Measurements from ENCODE around the gene NEDD8. TPM values are rescaled to one million over a fixed set of nuclear protein-coding genes. Genes with fewer than 3 reads are reported as not detected.
"Not testable (repeated sequence)": the region's sequence is repeated elsewhere in the genome, so short reads cannot be mapped to it uniquely, and the experiment has no call there.

The NEDD8 gene
- total RNA-seq, 2 donors from 2014 or later = 127 to 148 TPM

- not testable (repeated sequence) for DNase-seq, H3K4me3 Mint-ChIP-seq
Observed at GRCh38 chr14:24203249-24203886, 28.8 kb downstream of the NEDD8 start.

GRCh38 chr14:24202538-24202937, 29.6 kb downstream of the NEDD8 start:
- ATAC-seq (replicated peaks in 1 of 2); H3K9me3 Mint-ChIP-seq; H3K27ac Mint-ChIP-seq; DNase-seq; H3K4me3 Mint-ChIP-seq; H3K27me3 Mint-ChIP-seq (ENCODE audit: low read depth): not testable (repeated sequence)
- Mint-ChIP-seq H3K4me1 (ENCODE audit: low read depth) (peaks cover 28% of the 10 kb centered on the region), H3K36me3 (ENCODE audit: insufficient read depth in 2 of 2) (peaks cover 25 to 41% of the 10 kb centered on the region in 2 donors)

More at GRCh38 chr14:24203249-24203886, 28.8 kb downstream of the NEDD8 start:
- not testable (repeated sequence) for H3K27me3 Mint-ChIP-seq (ENCODE audit: low read depth); H3K9me3 Mint-ChIP-seq; H3K27ac Mint-ChIP-seq; ATAC-seq (replicated peaks in 1 of 2)
- H3K36me3 Mint-ChIP-seq (ENCODE audit: insufficient read depth in 2 of 2) = peaks cover 27 to 48% of the 10 kb centered on the region in 2 donors
- H3K4me1 Mint-ChIP-seq (ENCODE audit: low read depth) = peaks cover 22% of the 10 kb centered on the region

- Mint-ChIP-seq H3K4me1 (ENCODE audit: low read depth) (peaks cover 42% of the 10 kb centered on the region), H3K9me3 (peaks cover 6 to 10% of the 10 kb centered on the region in 2 donors), H3K27me3 (ENCODE audit: low read depth) (no peaks in the 10 kb centered on the region), H3K27ac (peak overlapping the region; percentile 39), H3K4me3 (peak overlapping the region; percentile 3 to 34), H3K36me3 (ENCODE audit: insufficient read depth in 2 of 2) (peaks cover 18 to 41% of the 10 kb centered on the region in 2 donors)
- ATAC-seq (replicated peaks in 1 of 2) = no peak
- no peak for DNase-seq
Observed at GRCh38 chr14:24198814-24199524, 33.2 kb downstream of the NEDD8 start.

GRCh38 chr14:24197056-24197450, 35.1 kb downstream of the NEDD8 start:
- H3K27ac Mint-ChIP-seq = peak overlapping the region; percentile 92
- ATAC-seq (replicated peaks in 1 of 2) (no peak), DNase-seq (no peak)
- peaks cover under 1 to 5% of the 10 kb centered on the region in 2 donors for H3K9me3 Mint-ChIP-seq
- H3K4me1 Mint-ChIP-seq (ENCODE audit: low read depth) = peaks cover 55% of the 10 kb centered on the region
- peaks cover 15 to 38% of the 10 kb centered on the region in 2 donors for H3K36me3 Mint-ChIP-seq (ENCODE audit: insufficient read depth in 2 of 2)
- peak overlapping the region; percentile 95 to 97 for H3K4me3 Mint-ChIP-seq
- H3K27me3 Mint-ChIP-seq (ENCODE audit: low read depth) = no peaks in the 10 kb centered on the region

- ATAC-seq (replicated peaks in 1 of 2) (peak in 1 of 2 donors; percentile 1), DNase-seq (no peak)
- peaks cover 11 to 32% of the 10 kb centered on the region in 2 donors for H3K36me3 Mint-ChIP-seq (ENCODE audit: insufficient read depth in 2 of 2)
- H3K9me3 Mint-ChIP-seq = peaks cover 0 to 1% of the 10 kb centered on the region in 2 donors
- H3K4me3 Mint-ChIP-seq = peak overlapping the region; percentile 95 to 97
- peak overlapping the region; percentile 92 for H3K27ac Mint-ChIP-seq
- peaks cover 61% of the 10 kb centered on the region for H3K4me1 Mint-ChIP-seq (ENCODE audit: low read depth)
- no peaks in the 10 kb centered on the region for H3K27me3 Mint-ChIP-seq (ENCODE audit: low read depth)
Observed at GRCh38 chr14:24196071-24197055, 35.8 kb downstream of the NEDD8 start.

- H3K4me3 Mint-ChIP-seq = peak within 1 kb of the TSS; percentile 95 to 97
- no peaks in the 10 kb centered on the region for H3K9me3 Mint-ChIP-seq
- H3K36me3 Mint-ChIP-seq (ENCODE audit: insufficient read depth in 2 of 2) = peaks cover 9 to 31% of the 10 kb centered on the region in 2 donors
- H3K27me3 Mint-ChIP-seq (ENCODE audit: low read depth) = no peaks in the 10 kb centered on the region
- peak; percentile 92 to 94 for ATAC-seq (replicated peaks in 1 of 2)
- DNase-seq = peak; percentile 91 to 92
- peaks cover 61% of the 10 kb centered on the region for H3K4me1 Mint-ChIP-seq (ENCODE audit: low read depth)
- H3K27ac Mint-ChIP-seq = peak within 1 kb of the TSS; percentile 92
Observed at GRCh38 chr14:24195186-24196070, 36.7 kb downstream of the NEDD8 start, which contains the start of gene TM9SF1. TSS of gene TM9SF1 (minus strand) at chr14:24195441. CDS start at chr14:24195019, 422 bp downstream.

- Mint-ChIP-seq H3K9me3 (no peaks in the 10 kb centered on the region), H3K27ac (peak overlapping the region; percentile 92), H3K27me3 (ENCODE audit: low read depth) (no peaks in the 10 kb centered on the region), H3K36me3 (ENCODE audit: insufficient read depth in 2 of 2) (peaks cover 9 to 31% of the 10 kb centered on the region in 2 donors), H3K4me3 (peak overlapping the region; percentile 95 to 97), H3K4me1 (ENCODE audit: low read depth) (peaks cover 66% of the 10 kb centered on the region)
- ATAC-seq (replicated peaks in 1 of 2) = no peak
- DNase-seq = no peak
Observed at GRCh38 chr14:24194873-24195185, 37.3 kb downstream of the NEDD8 start.

- no peak for DNase-seq
- ATAC-seq (replicated peaks in 1 of 2) = no peak
- no peaks in the 10 kb centered on the region for H3K9me3 Mint-ChIP-seq
- peak overlapping the region; percentile 95 to 97 for H3K4me3 Mint-ChIP-seq
- peak overlapping the region; percentile 92 for H3K27ac Mint-ChIP-seq
- no peaks in the 10 kb centered on the region for H3K27me3 Mint-ChIP-seq (ENCODE audit: low read depth)
- H3K4me1 Mint-ChIP-seq (ENCODE audit: low read depth) = peaks cover 70% of the 10 kb centered on the region
- peaks cover 9 to 27% of the 10 kb centered on the region in 2 donors for H3K36me3 Mint-ChIP-seq (ENCODE audit: insufficient read depth in 2 of 2)
Observed at GRCh38 chr14:24194186-24194872, 37.8 kb downstream of the NEDD8 start.

GRCh38 chr14:24192933-24193332, 39.2 kb downstream of the NEDD8 start:
- no peaks in the 10 kb centered on the region for H3K27me3 Mint-ChIP-seq (ENCODE audit: low read depth)
- no peaks in the 10 kb centered on the region for H3K9me3 Mint-ChIP-seq
- no peak overlapping the region for H3K27ac Mint-ChIP-seq
- no peak overlapping the region for H3K4me3 Mint-ChIP-seq
- H3K36me3 Mint-ChIP-seq (ENCODE audit: insufficient read depth in 2 of 2) = peaks cover 3 to 17% of the 10 kb centered on the region in 2 donors
- DNase-seq (no peak), ATAC-seq (replicated peaks in 1 of 2) (no peak)
- H3K4me1 Mint-ChIP-seq (ENCODE audit: low read depth) = peaks cover 70% of the 10 kb centered on the region

- H3K27ac Mint-ChIP-seq = no peak overlapping the region
- DNase-seq = no peak
- no peaks in the 10 kb centered on the region for H3K27me3 Mint-ChIP-seq (ENCODE audit: low read depth)
- no peak overlapping the region for H3K4me3 Mint-ChIP-seq
- H3K36me3 Mint-ChIP-seq (ENCODE audit: insufficient read depth in 2 of 2) = peaks cover 3 to 11% of the 10 kb centered on the region in 2 donors
- ATAC-seq (replicated peaks in 1 of 2) = no peak
- peaks cover 63% of the 10 kb centered on the region for H3K4me1 Mint-ChIP-seq (ENCODE audit: low read depth)
- H3K9me3 Mint-ChIP-seq = no peaks in the 10 kb centered on the region
Observed at GRCh38 chr14:24190416-24190815, 41.8 kb downstream of the NEDD8 start.

- H3K9me3 Mint-ChIP-seq = no peaks in the 10 kb centered on the region
- H3K27me3 Mint-ChIP-seq (ENCODE audit: low read depth) = no peaks in the 10 kb centered on the region
- peak overlapping the region in 1 of 2 donors; percentile 91 for H3K4me3 Mint-ChIP-seq
- DNase-seq (no peak), ATAC-seq (replicated peaks in 1 of 2) (no peak)
- peak overlapping the region; percentile 88 for H3K27ac Mint-ChIP-seq
- peaks cover 57% of the 10 kb centered on the region for H3K4me1 Mint-ChIP-seq (ENCODE audit: low read depth)
- H3K36me3 Mint-ChIP-seq (ENCODE audit: insufficient read depth in 2 of 2) = peaks cover 3 to 11% of the 10 kb centered on the region in 2 donors
Observed at GRCh38 chr14:24189460-24189859, 42.7 kb downstream of the NEDD8 start.

Data from activated T-cell treated with anti-CD3 and anti-CD28 coated beads, Interleukin-2, amount 50 U/mL, for 72 hours (primary cell).